Heart left ventricle (tissue), 16 donors: Measurements from ENCODE around the gene KIAA1586. TPM values are rescaled to one million over a fixed set of nuclear protein-coding genes. Genes with fewer than 3 reads are reported as not detected.
"Not testable (repeated sequence)": the region's sequence is repeated elsewhere in the genome, so short reads cannot be mapped to it uniquely, and the experiment has no call there.

ENCODE experiments used
- ATAC-seq, 4 donors: fragments of 200-7000 bp; cut with Tn5 transposase; one replicate each; pipeline ENCODE4 v1.9.1; 2020 to 2022; ENCODE audit warnings: moderate library complexity in 4 of 4, mild to moderate bottlenecking in 3 of 4, moderate number of reproducible peaks in 1 of 4
- DNase-seq, 5 donors: peaks; one replicate each; pipeline ENCODE4 v3.0.0-alpha.2; 2020
- H3K27ac ChIP-seq, 12 donors: fragments of 200-600 bp; sonication (generic) in 4 of 12; one replicate each; pipeline versions ENCODE4 v1.5.0 to v1.8.0; 2016 to 2022; ENCODE audit warnings: mild to moderate bottlenecking in 2 of 12
- H3K27me3 ChIP-seq, 9 donors: fragments of 200-600 bp; sonication (generic) in 2 of 9; one replicate each; pipeline versions ENCODE4 v1.5.1 to v1.8.0; 2016 to 2022; ENCODE audit warnings: mild to moderate bottlenecking in 3 of 9
- H3K36me3 ChIP-seq, 9 donors: fragments of 200-600 bp; sonication (generic) in 2 of 9; one replicate each; pipeline versions ENCODE4 v1.5.0 to v1.8.0; 2018 to 2022; ENCODE audit warnings: mild to moderate bottlenecking in 2 of 9
- H3K4me1 ChIP-seq, 12 donors: fragments of 200-600 bp; sonication (generic) in 4 of 12; one replicate each; pipeline versions ENCODE4 v1.5.0 to v1.8.0; 2016 to 2022; ENCODE audit warnings: mild to moderate bottlenecking in 3 of 12
- H3K4me3 ChIP-seq, 12 donors: fragments of 200-600 bp; sonication (generic) in 4 of 12; one replicate each; pipeline versions ENCODE4 v1.5.0 to v1.8.0; 2017 to 2022; ENCODE audit warnings: mild to moderate bottlenecking in 9 of 12, moderate library complexity in 4 of 12
- H3K9me3 ChIP-seq, 12 donors: fragments of 200-600 bp; sonication (generic) in 4 of 12; one replicate each; pipeline versions ENCODE4 v1.5.0 to v1.8.0; 2016 to 2022; ENCODE audit warnings: mild to moderate bottlenecking in 1 of 12
- CTCF ChIP-seq, 12 donors: fragments of 200-600 bp; sonication (generic) in 4 of 12; IDR thresholded peaks; one replicate each; pipeline versions ENCODE4 v1.5.0 to v1.8.0; 2018 to 2022; ENCODE audit warnings: antibody characterized with exemption in 12 of 12, mild to moderate bottlenecking in 5 of 12
- POLR2A ChIP-seq, 2 donors: fragments of 450-650 bp; IDR thresholded peaks; one replicate each; pipeline ENCODE4 v1.6.1; 2017; ENCODE audit warnings: antibody characterized with exemption in 2 of 2, mild to moderate bottlenecking in 2 of 2, moderate library complexity in 2 of 2
- WGBS, 4 donors: extraction: QIAGEN DNeasy Blood & Tissue Kit in 2 of 4; methylation state at CpG; one replicate each; pipeline versions ENCODE4 v1.1.5 to v1.1.7; 2013 to 2018; 5-methylcytosine and 5-hydroxymethylcytosine counted together
- intact Hi-C, 10 donors: fragments of 100-400 bp; cut with DNase I; formaldehyde crosslinking; loops; one replicate each; pipeline versions ENCODE4 v1.11.1 to v1.14.2; 2022
- polyA plus RNA-seq, 2 donors: library from polyadenylated mRNA; stranded (reverse); fragments of 200-250 nt; gene quantifications; one replicate each; pipeline ENCODE4 v1.2.3, GENCODE V29; 2013
- total RNA-seq, 9 donors: library from RNA; depleted of rRNA in 2 of 9; stranded (reverse); fragments of >200 nt in 2 of 9; fragmentation: NEBNext Ultra II Directional in 3 of 9; extraction: Animal tissue kit (Norgen Biotek cat#: 25700) in 3 of 9; gene quantifications; one replicate each; pipeline versions ENCODE4 v1.1.0 to v1.2.4, GENCODE V29; 2016 to 2023
- donor health status: ischemic (EF 13 %, LVEDD 7.1; RV severe dilation, severe dysfunction).
- donor health status: healthy with polysubstance abuse.
- donor health status: DM: no; HTN: yes; CAD: no.
- donor health status: DM: no; HTN: no; CAD: no.
- donor health status: ischemic (EF 25% LVEDD 6.9; RV normal size, moderate dysfunction).
- donor health status: ischemic (EF 25% LVEDD 5.7; RV mildly dilated, moderate dysfunction).
- donor health status: healthy.
- donor health status: DM: yes; HTN: yes; CAD: no.
- donor health status: ischemic (EF 35%, LVEDD 5.7; RV mildly dilated, moderate dysfunction).
- donor health status: nonischemic (EF 11% LVEDD 7.7; RV severe dilation, severe dysfunction).
- donor health status: DM: yes; HTN: yes; CAD: no.
- donor health status: PGD.
- donor health status: ischemic (EF 29% LVEDD 5.4; RV normal size, mild dysfunction).
- donor health status: nonischemic (EF 23%, LVEDD 6.1; RV moderate dilation, normal function).

The KIAA1586 gene
- total and polyA plus RNA-seq, 11 donors: 2.1 to 11.7 (median 6.3) TPM

- Histone ChIP-seq H3K27ac (no peak overlapping the region), H3K9me3 (no peaks in the 10 kb centered on the region), H3K4me3 (no peak overlapping the region), H3K27me3 (no peaks in the 10 kb centered on the region), H3K36me3 (peaks cover 0 to 15% (median 6%) of the 10 kb centered on the region in 9 donors), H3K4me1 (peaks cover 3 to 24% (median 19%) of the 10 kb centered on the region in 12 donors)
- ATAC-seq: no peak
- DNase-seq: no peak
- WGBS, 4 donors: 84 to 91% (median 86%) methylated on average over 4 of the region's 4 CpGs
- TF ChIP-seq POLR2A (IDR thresholded peaks at IDR 0.05) (no peak), CTCF (IDR thresholded peaks at IDR 0.05) (no peak)
- intact Hi-C loops: loop anchor here in 4 of 10 donors (5.0 to 10.0 kb wide), 4 partner anchors 36 to 229 kb away; partner anchors contain the start of genes KIAA1586 (in 2 of the 4), PRIM2 (in 1 of the 4) and RAB23 (in 1 of the 4)
Observed at GRCh38 chr6:57087916-57088315, 41.4 kb downstream of the KIAA1586 start.

GRCh38 chr6:57089265-57089664 is 42.8 kb downstream of the KIAA1586 start:
- ATAC-seq: no peak
- peaks cover 3 to 38% (median 27%) of the 10 kb centered on the region in 12 donors for H3K4me1 ChIP-seq
- WGBS, 4 donors: 57 to 70% (median 65%) methylated on average over 3 of the region's 3 CpGs
- intact Hi-C loops: loop anchor here in 4 of 10 donors (5.0 to 10.0 kb wide), 4 partner anchors 37 to 228 kb away; partner anchors contain the start of genes KIAA1586 (in 2 of the 4), PRIM2 (in 1 of the 4) and RAB23 (in 1 of the 4)
- H3K4me3 ChIP-seq: peak overlapping the region in 11 of 12 donors; percentile 29 to 79 (median 65)
- peaks cover 0 to 23% (median 6%) of the 10 kb centered on the region in 9 donors for H3K36me3 ChIP-seq
- no peaks in the 10 kb centered on the region for H3K9me3 ChIP-seq
- peak overlapping the region in 8 of 12 donors; percentile 30 to 90 (median 84) for H3K27ac ChIP-seq
- no peak for DNase-seq
- no peaks in the 10 kb centered on the region for H3K27me3 ChIP-seq
- no peak for TF ChIP-seq CTCF (IDR thresholded peaks at IDR 0.05)
- TF ChIP-seq POLR2A (IDR thresholded peaks at IDR 0.05): no peak

- Histone ChIP-seq H3K4me3 (peak within 1 kb of the TSS; percentile 41 to 79 (median 65)), H3K9me3 (no peaks in the 10 kb centered on the region), H3K27ac (peak within 1 kb of the TSS; percentile 64 to 90 (median 83)), H3K36me3 (peaks cover 0 to 29% (median 6%) of the 10 kb centered on the region in 9 donors), H3K4me1 (peaks cover 3 to 44% (median 30%) of the 10 kb centered on the region in 12 donors), H3K27me3 (no peaks in the 10 kb centered on the region)
- peak in 2 of 12 donors; percentile 8 to 9 for TF ChIP-seq CTCF (IDR thresholded peaks at IDR 0.05)
- TF ChIP-seq POLR2A (IDR thresholded peaks at IDR 0.05): peak; percentile 70 to 93
- peak; percentile 98 to 99 (median 99) for DNase-seq
- intact Hi-C loops: loop anchor here in 4 of 10 donors (5.0 to 10.0 kb wide), 4 partner anchors 38 to 227 kb away; partner anchors contain the start of genes KIAA1586 (in 2 of the 4), PRIM2 (in 1 of the 4) and RAB23 (in 1 of the 4)
- 1% methylated on average over 31 to 51 of the region's 58 CpGs for WGBS, 4 donors
- ATAC-seq: peak; percentile 99 to 100 (median 99)
Observed at GRCh38 chr6:57089687-57090457, 43.4 kb downstream of the KIAA1586 start, which contains the start of gene ZNF451. Gene ZNF451, plus strand, starts transcription at chr6:57090188. Its CDS starts 66 bp downstream, at chr6:57090254.

- ATAC-seq: peak in 3 of 4 donors; percentile 10 to 30 (median 12)
- H3K36me3 ChIP-seq: peaks cover 0 to 32% (median 6%) of the 10 kb centered on the region in 9 donors
- H3K9me3 ChIP-seq, intact Hi-C loops, H3K27me3 ChIP-seq, DNase-seq: not testable (repeated sequence)
- peak overlapping the region in 8 of 12 donors; percentile 74 to 88 (median 83) for H3K27ac ChIP-seq
- no CpG with 5 or more reads among the region's 27 CpGs for WGBS, 4 donors
- H3K4me3 ChIP-seq: peak overlapping the region in 8 of 12 donors; percentile 41 to 71 (median 64)
- peaks cover 3 to 45% (median 30%) of the 10 kb centered on the region in 12 donors for H3K4me1 ChIP-seq
Observed at GRCh38 chr6:57090458-57091067, 44.1 kb downstream of the KIAA1586 start.

GRCh38 chr6:57091375-57091774 is 44.9 kb downstream of the KIAA1586 start:
- Histone ChIP-seq H3K4me1 (peaks cover 3 to 45% (median 32%) of the 10 kb centered on the region in 12 donors), H3K4me3 (peak overlapping the region in 4 of 12 donors; percentile 22 to 30 (median 26)), H3K27ac (peak overlapping the region in 1 of 12 donors; percentile 51), H3K36me3 (peaks cover 0 to 32% (median 6%) of the 10 kb centered on the region in 9 donors)
- H3K9me3 ChIP-seq, DNase-seq, H3K27me3 ChIP-seq, ATAC-seq, intact Hi-C loops: not testable (repeated sequence)
- 74 to 88% (median 83%) methylated on average over 7 of the region's 7 CpGs for WGBS, 4 donors
